ENCODE results near the gene TMEM54. TPM values are rescaled to one million over a fixed set of nuclear protein-coding genes. Genes with fewer than 3 reads are reported as not detected.

The TMEM54 gene
- total and polyA plus RNA-seq, 11 donors = 5.6 to 15.9 (median 9.3) TPM

GRCh38 chr1:32859915-32860314, 41.3 kb downstream of the TMEM54 start:
- no peak for ATAC-seq

GRCh38 chr1:32858791-32859190, 42.4 kb downstream of the TMEM54 start:
- intact Hi-C loops (cut with DNase I) = no loop called here
- Histone ChIP-seq H3K4me1 (peaks cover 0 to 22% (median 13%) of the 10 kb centered on the region in 12 donors), H3K4me3 (no peak overlapping the region), H3K27ac (no peak overlapping the region), H3K9me3 (no peaks in the 10 kb centered on the region), H3K36me3 (peaks cover 0 to 91% (median 58%) of the 10 kb centered on the region in 9 donors), H3K27me3 (no peaks in the 10 kb centered on the region)
- 91 to 94% (median 93%) methylated on average over 7 of the region's 7 CpGs for WGBS, 4 donors
- TF ChIP-seq CTCF (IDR thresholded peaks at IDR 0.05) = no peak
- no peak for TF ChIP-seq POLR2A (IDR thresholded peaks at IDR 0.05)
- no peak for ATAC-seq
- no peak for DNase-seq

More at GRCh38 chr1:32859915-32860314, 41.3 kb downstream of the TMEM54 start:
- peaks cover 0 to 33% (median 16%) of the 10 kb centered on the region in 12 donors for H3K4me1 ChIP-seq
- H3K27me3 ChIP-seq = no peaks in the 10 kb centered on the region
- peaks cover 0 to 87% (median 47%) of the 10 kb centered on the region in 9 donors for H3K36me3 ChIP-seq
- H3K27ac ChIP-seq = no peak overlapping the region
- intact Hi-C loops (cut with DNase I) = loop anchor here in 2 of 10 donors (5.0 to 10.0 kb wide), 2 partner anchors 33 to 155 kb away; partner anchors contain the start of gene SYNC (in 1 of the 2)
- H3K4me3 ChIP-seq = no peak overlapping the region
- no peak for TF ChIP-seq POLR2A (IDR thresholded peaks at IDR 0.05)
- TF ChIP-seq CTCF (IDR thresholded peaks at IDR 0.05) = no peak
- no peaks in the 10 kb centered on the region for H3K9me3 ChIP-seq
- DNase-seq = no peak
- WGBS, 4 donors = 88 to 93% (median 89%) methylated on average over 2 of the region's 2 CpGs

- ATAC-seq (no peak), DNase-seq (no peak)
- Histone ChIP-seq H3K9me3 (no peaks in the 10 kb centered on the region), H3K4me3 (no peak overlapping the region), H3K36me3 (peaks cover 0 to 92% (median 60%) of the 10 kb centered on the region in 9 donors), H3K27me3 (no peaks in the 10 kb centered on the region), H3K4me1 (peaks cover 0 to 21% (median 12%) of the 10 kb centered on the region in 12 donors), H3K27ac (no peak overlapping the region)
- TF ChIP-seq CTCF (IDR thresholded peaks at IDR 0.05) = no peak
- TF ChIP-seq POLR2A (IDR thresholded peaks at IDR 0.05) = no peak
- intact Hi-C loops (cut with DNase I) = no loop called here
- WGBS, 4 donors = 95 to 99% (median 96%) methylated on average over 2 of the region's 2 CpGs
These were observed 43.1 kb downstream of the TMEM54 start for GRCh38 chr1:32858136-32858535.

GRCh38 chr1:32855861-32856617, 45.1 kb downstream of the TMEM54 start:
- Histone ChIP-seq H3K27me3 (no peaks in the 10 kb centered on the region), H3K9me3 (no peaks in the 10 kb centered on the region), H3K27ac (no peak overlapping the region), H3K4me1 (peaks cover 0 to 5% (median under 1%) of the 10 kb centered on the region in 12 donors), H3K4me3 (no peak overlapping the region), H3K36me3 (peaks cover 0 to 81% (median 67%) of the 10 kb centered on the region in 9 donors)
- intact Hi-C loops (cut with DNase I) = no loop called here
- WGBS, 4 donors = 92 to 94% (median 94%) methylated on average over 13 of the region's 13 CpGs
- TF ChIP-seq CTCF (IDR thresholded peaks at IDR 0.05) (no peak), POLR2A (IDR thresholded peaks at IDR 0.05) (no peak)
- ATAC-seq = no peak
- DNase-seq = no peak
